Stimulated activated memory B cell treated with anti-CD40 and anti-IgM and Interleukin-4, amounts not matched to agents 10 μg/mL and 1 μg/mL and 100 μg/mL, for 72 hours (primary cell): ENCODE results near the gene UBR1.
A peak's percentile ranks its signal among the peaks of the same experiment; 100 is the strongest.

Source experiments
- ATAC-seq: fragments of 150-1000 bp; cut with Tn5 transposase; 2 replicates; pipeline ENCODE4 v1.10.0; 2021
- H3K27ac Mint-ChIP-seq: one replicate; pipeline ENCODE4 v1.8.0; 2022; ENCODE audit warnings: mild to moderate bottlenecking, mixed read lengths
- H3K27me3 Mint-ChIP-seq: one replicate; pipeline ENCODE4 v1.8.0; 2022; ENCODE audit warnings: mixed read lengths
- H3K36me3 Mint-ChIP-seq: one replicate; pipeline ENCODE4 v1.8.0; 2022; ENCODE audit warnings: mixed read lengths
- H3K4me1 Mint-ChIP-seq: one replicate; pipeline ENCODE4 v1.8.0; 2022; ENCODE audit warnings: mixed read lengths
- H3K4me3 Mint-ChIP-seq: one replicate; pipeline ENCODE4 v1.8.0; 2022; ENCODE audit warnings: mild to moderate bottlenecking, moderate library complexity, mixed read lengths
- H3K9me3 Mint-ChIP-seq: one replicate; pipeline ENCODE4 v1.8.0; 2022; ENCODE audit warnings: mixed read lengths

UBR1 gene

GRCh38 chr15:43126356-43126755 lies 20.5 kb upstream of the UBR1 start:
- H3K36me3 Mint-ChIP-seq = no peaks in the 10 kb centered on the region
- H3K9me3 Mint-ChIP-seq = peaks cover 9% of the 10 kb centered on the region
- peaks cover 17% of the 10 kb centered on the region for H3K4me1 Mint-ChIP-seq
- H3K27me3 Mint-ChIP-seq = no peaks in the 10 kb centered on the region
- no peak overlapping the region for H3K4me3 Mint-ChIP-seq
- H3K27ac Mint-ChIP-seq = no peak overlapping the region
- no peak for ATAC-seq

GRCh38 chr15:43125100-43125661 lies 19.3 kb upstream of the UBR1 start:
- no peak overlapping the region for H3K4me3 Mint-ChIP-seq

GRCh38 chr15:43121863-43122262 lies 16.0 kb upstream of the UBR1 start:
- Mint-ChIP-seq H3K4me3 (no peak overlapping the region), H3K9me3 (no peaks in the 10 kb centered on the region), H3K27me3 (no peaks in the 10 kb centered on the region), H3K4me1 (peaks cover 30% of the 10 kb centered on the region), H3K27ac (no peak overlapping the region), H3K36me3 (no peaks in the 10 kb centered on the region)
- ATAC-seq = no peak

More at GRCh38 chr15:43125100-43125661, 19.3 kb upstream of the UBR1 start:
- peaks cover 9% of the 10 kb centered on the region for H3K9me3 Mint-ChIP-seq
- no peaks in the 10 kb centered on the region for H3K36me3 Mint-ChIP-seq
- ATAC-seq = no peak
- H3K27me3 Mint-ChIP-seq = no peaks in the 10 kb centered on the region
- H3K4me1 Mint-ChIP-seq = peaks cover 17% of the 10 kb centered on the region
- no peak overlapping the region for H3K27ac Mint-ChIP-seq

- Mint-ChIP-seq H3K9me3 (no peaks in the 10 kb centered on the region), H3K27ac (peak overlapping the region; percentile 66), H3K4me1 (peaks cover 30% of the 10 kb centered on the region), H3K36me3 (no peaks in the 10 kb centered on the region), H3K27me3 (no peaks in the 10 kb centered on the region), H3K4me3 (no peak overlapping the region)
- peak; percentile 59 for ATAC-seq
Measured at GRCh38 chr15:43118829-43119228, 13.0 kb upstream of the UBR1 start.

GRCh38 chr15:43118286-43118685 lies 12.4 kb upstream of the UBR1 start:
- Mint-ChIP-seq H3K36me3 (no peaks in the 10 kb centered on the region), H3K4me1 (peaks cover 25% of the 10 kb centered on the region), H3K9me3 (no peaks in the 10 kb centered on the region), H3K27ac (peak overlapping the region; percentile 71), H3K4me3 (no peak overlapping the region), H3K27me3 (no peaks in the 10 kb centered on the region)
- ATAC-seq = peak; percentile 80

GRCh38 chr15:43111354-43111753 lies 5.5 kb upstream of the UBR1 start:
- Mint-ChIP-seq H3K9me3 (no peaks in the 10 kb centered on the region), H3K36me3 (no peaks in the 10 kb centered on the region), H3K27me3 (no peaks in the 10 kb centered on the region), H3K27ac (no peak overlapping the region), H3K4me1 (peaks cover 4% of the 10 kb centered on the region), H3K4me3 (no peak overlapping the region)
- no peak for ATAC-seq

GRCh38 chr15:43107751-43108150 lies 1.9 kb upstream of the UBR1 start:
- peaks cover 32% of the 10 kb centered on the region for H3K4me1 Mint-ChIP-seq

GRCh38 chr15:43106486-43106829 lies 620 bp upstream of the UBR1 start:
- H3K4me1 Mint-ChIP-seq = peaks cover 42% of the 10 kb centered on the region
- peak overlapping the region; percentile 94 for H3K4me3 Mint-ChIP-seq
- peaks cover 13% of the 10 kb centered on the region for H3K36me3 Mint-ChIP-seq
- no peaks in the 10 kb centered on the region for H3K9me3 Mint-ChIP-seq
- peak; percentile 2 for ATAC-seq
- no peaks in the 10 kb centered on the region for H3K27me3 Mint-ChIP-seq
- H3K27ac Mint-ChIP-seq = peak overlapping the region; percentile 94

More at GRCh38 chr15:43107751-43108150, 1.9 kb upstream of the UBR1 start:
- no peak overlapping the region for H3K27ac Mint-ChIP-seq
- H3K36me3 Mint-ChIP-seq = peaks cover 2% of the 10 kb centered on the region
- no peaks in the 10 kb centered on the region for H3K9me3 Mint-ChIP-seq
- no peaks in the 10 kb centered on the region for H3K27me3 Mint-ChIP-seq
- no peak for ATAC-seq
- H3K4me3 Mint-ChIP-seq = no peak overlapping the region

- H3K27me3 Mint-ChIP-seq = no peaks in the 10 kb centered on the region
- peak; percentile 52 for ATAC-seq
- H3K4me1 Mint-ChIP-seq = peaks cover 54% of the 10 kb centered on the region
- peak overlapping the region; percentile 94 for H3K27ac Mint-ChIP-seq
- H3K9me3 Mint-ChIP-seq = no peaks in the 10 kb centered on the region
- peak overlapping the region; percentile 94 for H3K4me3 Mint-ChIP-seq
- H3K36me3 Mint-ChIP-seq = peaks cover 26% of the 10 kb centered on the region
Measured at GRCh38 chr15:43105077-43105736, 631 bp downstream of the UBR1 start.

- H3K9me3 Mint-ChIP-seq = no peaks in the 10 kb centered on the region
- H3K27me3 Mint-ChIP-seq = no peaks in the 10 kb centered on the region
- no peak overlapping the region for H3K27ac Mint-ChIP-seq
- no peak for ATAC-seq
- peak overlapping the region; percentile 20 for H3K4me3 Mint-ChIP-seq
- H3K36me3 Mint-ChIP-seq = peaks cover 29% of the 10 kb centered on the region
- peaks cover 58% of the 10 kb centered on the region for H3K4me1 Mint-ChIP-seq
Measured at GRCh38 chr15:43104426-43104825, 1.4 kb downstream of the UBR1 start.

GRCh38 chr15:43103907-43104306 lies 1.9 kb downstream of the UBR1 start:
- H3K27me3 Mint-ChIP-seq = no peaks in the 10 kb centered on the region
- no peaks in the 10 kb centered on the region for H3K9me3 Mint-ChIP-seq
- H3K4me3 Mint-ChIP-seq = no peak overlapping the region
- peaks cover 58% of the 10 kb centered on the region for H3K4me1 Mint-ChIP-seq
- no peak for ATAC-seq
- H3K36me3 Mint-ChIP-seq = peaks cover 29% of the 10 kb centered on the region
- H3K27ac Mint-ChIP-seq = no peak overlapping the region

- peaks cover 37% of the 10 kb centered on the region for H3K36me3 Mint-ChIP-seq
- H3K27me3 Mint-ChIP-seq = no peaks in the 10 kb centered on the region
- no peak overlapping the region for H3K27ac Mint-ChIP-seq
- no peaks in the 10 kb centered on the region for H3K9me3 Mint-ChIP-seq
- no peak for ATAC-seq
- no peak overlapping the region for H3K4me3 Mint-ChIP-seq
- peaks cover 65% of the 10 kb centered on the region for H3K4me1 Mint-ChIP-seq
Measured at GRCh38 chr15:43102187-43102586, 3.7 kb downstream of the UBR1 start.

GRCh38 chr15:43100971-43101370 lies 4.9 kb downstream of the UBR1 start:
- Mint-ChIP-seq H3K27ac (no peak overlapping the region), H3K9me3 (no peaks in the 10 kb centered on the region), H3K27me3 (no peaks in the 10 kb centered on the region), H3K4me3 (no peak overlapping the region), H3K4me1 (peaks cover 57% of the 10 kb centered on the region), H3K36me3 (peaks cover 37% of the 10 kb centered on the region)
- ATAC-seq = no peak

GRCh38 chr15:43099105-43099845 lies 6.6 kb downstream of the UBR1 start:
- no peaks in the 10 kb centered on the region for H3K9me3 Mint-ChIP-seq
- H3K36me3 Mint-ChIP-seq = peaks cover 44% of the 10 kb centered on the region
- no peak overlapping the region for H3K27ac Mint-ChIP-seq
- H3K4me3 Mint-ChIP-seq = no peak overlapping the region
- H3K4me1 Mint-ChIP-seq = peaks cover 62% of the 10 kb centered on the region
- no peaks in the 10 kb centered on the region for H3K27me3 Mint-ChIP-seq
- no peak for ATAC-seq

GRCh38 chr15:43096411-43096810 lies 9.4 kb downstream of the UBR1 start:
- no peak for ATAC-seq
- Mint-ChIP-seq H3K4me3 (no peak overlapping the region), H3K4me1 (peaks cover 50% of the 10 kb centered on the region), H3K27me3 (no peaks in the 10 kb centered on the region), H3K9me3 (no peaks in the 10 kb centered on the region), H3K36me3 (peaks cover 36% of the 10 kb centered on the region), H3K27ac (no peak overlapping the region)
